ENCODE measurements around the gene PARD3.

- TF ChIP-seq CTCF (IDR thresholded peaks at IDR 0.05) (no peak), POLR2A (IDR thresholded peaks at IDR 0.05) (no peak)
Observed at GRCh38 chr10:34492081-34492480, 323.0 kb downstream of the PARD3 start.
